Measurements from ENCODE around the gene TRIM25.
"Not testable (repeated sequence)": the region's sequence is repeated elsewhere in the genome, so short reads cannot be mapped to it uniquely, and the experiment has no call there.

TRIM25 gene

DNA sequence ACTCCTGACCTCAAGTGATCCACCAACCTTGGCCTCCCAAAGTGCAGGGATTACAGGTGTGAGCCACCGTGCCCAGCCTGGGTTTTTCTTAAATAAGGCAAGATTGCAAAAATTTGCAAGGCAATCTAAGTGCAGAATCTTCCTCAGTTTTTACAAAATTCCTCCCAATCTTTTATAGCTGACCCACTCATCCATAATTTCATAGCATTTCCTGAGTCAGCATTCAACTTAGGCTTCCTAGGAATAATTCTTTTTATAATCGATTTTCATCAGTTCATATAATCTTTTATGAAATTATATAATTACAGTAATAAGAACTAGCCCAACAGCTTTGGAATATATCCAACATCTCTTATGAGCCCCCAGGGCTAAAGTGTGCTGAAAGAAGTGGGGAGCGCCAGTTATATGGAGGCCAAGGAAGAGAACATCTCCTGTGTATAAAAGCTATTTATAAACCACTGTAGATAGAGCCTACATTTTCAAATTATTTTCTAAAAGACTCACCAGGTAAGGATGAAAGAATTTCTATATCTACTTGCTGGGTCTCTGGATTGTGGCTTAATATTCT lies 32.2 kb upstream of the TRIM25 start:
- TF ChIP-seq, protein P1, sequence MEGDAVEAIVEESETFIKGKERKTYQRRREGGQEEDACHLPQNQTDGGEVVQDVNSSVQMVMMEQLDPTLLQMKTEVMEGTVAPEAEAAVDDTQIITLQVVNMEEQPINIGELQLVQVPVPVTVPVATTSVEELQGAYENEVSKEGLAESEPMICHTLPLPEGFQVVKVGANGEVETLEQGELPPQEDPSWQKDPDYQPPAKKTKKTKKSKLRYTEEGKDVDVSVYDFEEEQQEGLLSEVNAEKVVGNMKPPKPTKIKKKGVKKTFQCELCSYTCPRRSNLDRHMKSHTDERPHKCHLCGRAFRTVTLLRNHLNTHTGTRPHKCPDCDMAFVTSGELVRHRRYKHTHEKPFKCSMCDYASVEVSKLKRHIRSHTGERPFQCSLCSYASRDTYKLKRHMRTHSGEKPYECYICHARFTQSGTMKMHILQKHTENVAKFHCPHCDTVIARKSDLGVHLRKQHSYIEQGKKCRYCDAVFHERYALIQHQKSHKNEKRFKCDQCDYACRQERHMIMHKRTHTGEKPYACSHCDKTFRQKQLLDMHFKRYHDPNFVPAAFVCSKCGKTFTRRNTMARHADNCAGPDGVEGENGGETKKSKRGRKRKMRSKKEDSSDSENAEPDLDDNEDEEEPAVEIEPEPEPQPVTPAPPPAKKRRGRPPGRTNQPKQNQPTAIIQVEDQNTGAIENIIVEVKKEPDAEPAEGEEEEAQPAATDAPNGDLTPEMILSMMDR (IDR thresholded peaks at IDR 0.05; ENCODE audit: control insufficient read depth, extremely low read depth, insufficient read depth) = no peak
- no peak overlapping the region for H3K4me3 ChIP-seq (ENCODE audit: low read depth, low read length)
- DNase-seq (ENCODE audit: low read depth) = no peak

DNA sequence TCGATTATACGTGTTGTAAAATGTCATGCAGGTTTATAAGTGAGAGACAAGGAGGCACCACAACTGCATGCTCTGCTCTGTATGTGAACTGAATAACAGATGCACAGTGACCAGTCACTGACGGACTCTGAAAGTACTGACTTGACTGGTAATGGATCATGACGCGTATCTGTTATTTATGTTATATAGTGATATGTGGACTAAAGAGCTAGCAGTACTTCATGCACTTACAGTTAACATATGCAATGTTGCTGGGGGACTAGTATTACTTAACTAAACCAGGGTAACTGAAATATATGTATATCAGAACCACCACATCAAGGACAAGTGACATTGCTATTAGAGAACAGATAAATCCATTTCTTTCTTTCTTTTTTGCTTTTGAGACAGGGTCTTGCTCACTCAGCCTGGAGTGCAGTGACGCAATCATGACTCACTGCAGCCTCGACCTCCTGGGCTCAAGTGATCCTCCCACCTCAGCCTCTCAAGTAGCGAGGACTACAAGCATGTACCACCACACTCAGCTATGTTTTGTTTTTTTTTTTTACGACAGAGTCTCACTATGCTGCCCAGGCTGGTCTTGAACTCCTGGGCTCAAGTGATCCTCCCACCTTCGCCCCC lies 29.8 kb upstream of the TRIM25 start:
- H3K4me3 ChIP-seq (ENCODE audit: low read depth, low read length) = no peak overlapping the region
- no peak for DNase-seq (ENCODE audit: low read depth)
- TF ChIP-seq, protein P1 (IDR thresholded peaks at IDR 0.05; ENCODE audit: control insufficient read depth, extremely low read depth, insufficient read depth) = no peak

DNA sequence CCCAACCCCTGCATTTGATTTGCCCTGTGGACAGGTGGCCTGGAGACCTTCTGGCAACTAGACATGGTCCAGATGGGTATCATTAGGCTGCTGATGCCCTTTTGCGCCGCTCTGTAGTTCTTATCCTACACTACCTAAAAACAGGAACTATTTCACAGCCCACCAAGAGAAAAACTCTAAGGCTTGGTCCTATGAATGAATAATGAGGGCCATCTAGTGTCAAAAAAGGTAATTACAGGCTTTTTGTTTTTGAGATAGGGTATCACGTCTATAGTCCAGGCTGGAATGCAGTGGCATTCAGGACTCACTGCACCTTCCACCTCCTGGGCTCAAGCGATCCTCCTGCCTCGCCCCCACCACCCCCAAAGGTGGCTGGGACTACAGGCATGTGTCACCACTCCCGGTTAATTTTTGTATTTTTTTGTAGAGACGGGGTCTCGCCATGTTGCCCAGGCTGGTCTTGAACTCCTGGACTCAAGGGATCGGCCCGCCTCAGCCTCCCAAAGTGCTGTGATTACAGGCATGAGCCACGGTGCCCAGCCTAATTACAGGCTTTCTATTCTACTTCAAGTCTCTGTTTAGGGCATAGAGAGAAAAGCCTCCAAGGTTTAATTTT lies 26.1 kb upstream of the TRIM25 start:
- TF ChIP-seq, protein P1 (IDR thresholded peaks at IDR 0.05; ENCODE audit: control insufficient read depth, extremely low read depth, insufficient read depth) = peak; percentile 57
- H3K4me3 ChIP-seq (ENCODE audit: low read depth, low read length) = no peak overlapping the region
- DNase-seq (ENCODE audit: low read depth) = no peak

DNA sequence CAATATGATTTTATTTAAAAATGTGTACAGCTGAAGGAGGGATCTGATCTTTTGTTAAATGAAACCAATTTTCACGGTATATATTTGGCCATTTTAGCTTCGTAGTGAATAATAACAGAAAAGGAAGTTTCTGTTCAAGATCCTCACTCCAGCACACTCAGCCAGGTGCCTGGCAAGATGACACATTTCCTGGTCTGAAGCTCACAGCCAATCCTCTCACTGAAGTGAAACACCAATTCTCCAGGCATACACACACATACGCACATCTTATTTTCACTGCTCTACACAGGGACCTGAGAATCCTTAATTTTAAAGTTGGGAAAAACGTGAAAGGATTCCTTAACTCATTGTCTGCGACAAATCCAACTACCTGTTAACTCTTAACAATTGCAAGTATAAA lies 24.4 kb upstream of the TRIM25 start:
- H3K4me3 ChIP-seq (ENCODE audit: low read depth, low read length); DNase-seq (ENCODE audit: low read depth): not testable (repeated sequence)

DNA sequence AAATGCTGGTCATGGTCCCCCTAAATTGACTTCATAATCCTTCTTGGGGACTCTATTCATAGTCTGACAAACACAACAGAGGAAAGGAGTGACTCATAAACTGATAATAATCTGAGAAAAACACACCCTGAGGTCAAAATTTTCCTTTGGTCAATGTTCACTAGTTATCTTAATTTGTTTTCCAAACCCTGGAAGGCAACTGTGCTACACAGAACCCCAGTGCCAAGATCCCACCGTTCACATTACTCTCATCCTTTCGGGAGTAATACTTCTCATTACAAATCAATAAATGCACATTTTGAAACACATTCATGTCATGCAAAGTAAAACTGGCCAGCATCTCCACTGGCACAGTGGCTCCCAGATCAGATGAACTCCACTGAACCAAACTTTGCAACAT lies 23.8 kb upstream of the TRIM25 start:
- TF ChIP-seq, protein P1 (IDR thresholded peaks at IDR 0.05; ENCODE audit: control insufficient read depth, extremely low read depth, insufficient read depth) = no peak
- no peak for DNase-seq (ENCODE audit: low read depth)
- no peak overlapping the region for H3K4me3 ChIP-seq (ENCODE audit: low read depth, low read length)

DNA sequence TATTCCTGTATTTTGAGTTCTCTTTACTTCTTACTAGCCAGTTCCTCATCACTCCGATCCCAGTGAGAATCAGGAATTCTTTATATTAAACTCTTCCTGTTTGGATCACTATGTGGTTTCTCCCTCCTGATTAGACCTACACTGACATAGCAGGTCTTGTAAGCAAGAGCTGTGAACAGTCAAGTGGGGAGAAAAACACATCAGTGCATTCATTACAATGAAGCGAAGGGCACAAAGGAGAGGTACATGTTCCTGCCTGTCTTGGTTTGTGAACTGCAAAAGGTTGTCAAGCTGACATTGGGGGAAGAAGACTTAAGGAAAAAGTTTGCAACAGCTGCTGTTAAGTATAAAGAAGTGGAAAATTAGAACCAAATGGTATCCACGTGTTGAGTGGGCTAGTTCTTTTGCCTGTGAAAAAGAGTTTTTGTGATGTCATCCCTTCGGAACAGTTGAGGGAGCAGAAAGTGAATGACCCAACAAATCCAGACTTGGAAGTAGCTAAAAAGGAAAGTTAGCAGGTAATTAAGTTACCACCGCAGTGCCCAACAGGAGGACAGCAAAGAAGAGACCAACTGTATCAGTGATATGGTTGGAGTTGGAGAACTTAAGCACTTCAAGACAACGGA lies 23.0 kb upstream of the TRIM25 start:
- TF ChIP-seq, protein P1 (IDR thresholded peaks at IDR 0.05; ENCODE audit: control insufficient read depth, extremely low read depth, insufficient read depth) = no peak
- no peak overlapping the region for H3K4me3 ChIP-seq (ENCODE audit: low read depth, low read length)
- DNase-seq (ENCODE audit: low read depth) = no peak

DNA sequence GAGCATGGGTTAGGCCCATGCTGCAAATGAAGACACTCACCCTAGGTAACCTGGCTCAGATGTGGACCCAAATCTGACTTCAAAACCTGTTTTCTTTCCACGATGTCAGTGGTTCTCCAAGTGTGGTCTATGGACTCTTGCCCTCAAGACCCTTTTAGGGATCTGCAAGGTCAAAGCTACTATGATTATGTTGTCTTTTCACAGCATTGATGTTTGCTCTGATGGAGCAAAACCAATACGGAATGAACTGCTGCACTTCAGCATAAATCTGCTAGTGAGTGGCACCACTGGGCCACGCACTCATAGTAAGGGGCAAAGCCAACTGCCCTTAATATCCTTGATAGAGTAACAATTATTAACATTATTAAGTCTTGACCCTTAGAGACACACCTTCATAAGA lies 21.6 kb upstream of the TRIM25 start:
- no peak for DNase-seq (ENCODE audit: low read depth)
- TF ChIP-seq, protein P1 (IDR thresholded peaks at IDR 0.05; ENCODE audit: control insufficient read depth, extremely low read depth, insufficient read depth) = no peak
- H3K4me3 ChIP-seq (ENCODE audit: low read depth, low read length) = no peak overlapping the region

Data from LNCaP clone FGC (cell line).